GM19240 (cell line): ENCODE results near the gene ECT2L.

Source experiments
- DNase-seq: peaks from one replicate; pipeline ENCODE4 v3.0.0; 2011; ENCODE audit warnings: low spot score; ENCODE audit not compliant: insufficient read length

The ECT2L gene

DNA sequence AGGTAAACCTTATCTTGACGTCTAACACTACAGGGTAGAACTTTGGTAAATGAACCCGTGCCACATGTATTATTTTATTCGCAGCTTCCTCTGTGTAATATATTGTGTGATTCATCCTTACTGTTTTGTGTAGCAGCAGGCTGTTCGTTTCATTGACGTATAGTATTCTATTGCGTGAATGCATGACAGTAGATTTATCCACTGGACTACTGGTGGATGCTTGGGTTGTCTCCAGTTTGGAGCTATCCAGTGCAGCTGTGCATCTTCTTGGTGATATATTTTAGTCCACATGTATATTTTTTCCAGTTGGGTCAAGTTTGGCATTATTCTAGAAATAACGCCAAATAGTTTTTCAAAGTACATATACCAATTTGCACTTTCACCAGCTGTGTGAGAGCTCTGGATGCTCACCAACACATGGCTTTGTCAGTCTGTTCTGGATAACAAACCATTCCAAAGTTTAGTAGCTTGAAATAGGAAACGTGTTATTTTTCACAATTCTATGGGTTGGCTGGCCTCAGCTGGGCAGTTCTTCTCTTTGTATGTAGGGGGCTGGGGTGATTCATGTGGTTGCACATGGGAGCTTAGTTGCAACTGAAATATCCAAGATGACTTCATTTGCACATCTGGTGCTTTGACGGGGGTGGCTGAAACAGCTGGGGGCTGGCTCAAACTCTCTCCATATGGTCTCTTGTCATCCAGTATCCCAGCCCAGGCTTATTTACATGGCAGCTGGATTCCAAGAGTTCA lies 9.3 kb downstream of the ECT2L start:
- no peak for DNase-seq

DNA sequence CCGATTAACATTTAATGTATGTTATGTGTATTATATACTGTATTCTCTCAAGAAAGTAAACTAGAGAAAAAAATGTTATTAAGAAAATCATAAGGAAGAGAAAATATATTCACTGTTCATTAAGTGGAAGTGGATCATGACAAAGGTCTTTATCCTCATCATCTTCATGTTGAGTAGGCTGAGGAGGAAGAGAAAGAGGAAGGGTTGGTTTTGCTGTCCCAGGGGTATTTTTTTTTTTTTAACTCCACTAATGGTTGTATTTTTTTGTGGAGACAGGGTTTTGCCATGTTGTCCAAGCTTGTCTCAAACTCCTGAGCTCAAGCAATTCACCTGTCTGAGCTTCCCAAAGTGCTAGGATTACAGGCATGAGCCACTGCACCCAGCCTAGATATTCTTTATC lies 11.0 kb downstream of the ECT2L start:
- no peak for DNase-seq

DNA sequence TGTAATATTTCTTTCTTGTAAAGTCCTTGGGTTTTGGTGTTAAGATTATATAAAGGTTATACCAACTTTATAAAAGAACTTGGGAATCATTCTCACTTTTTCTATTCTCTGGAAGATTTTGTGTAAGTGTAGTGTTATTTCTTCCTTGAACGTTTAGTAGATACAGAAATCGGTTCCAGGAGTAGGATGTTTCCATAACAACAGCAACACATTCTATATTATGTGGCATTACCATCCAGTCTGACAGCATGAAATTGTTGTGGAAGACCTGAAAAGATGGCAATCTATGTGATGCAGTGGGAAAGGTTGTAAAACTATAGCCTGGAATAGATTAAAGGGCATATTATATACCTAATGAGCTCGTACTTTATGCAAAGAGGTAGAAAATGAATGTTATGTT lies 13.8 kb downstream of the ECT2L start:
- no peak for DNase-seq

DNA sequence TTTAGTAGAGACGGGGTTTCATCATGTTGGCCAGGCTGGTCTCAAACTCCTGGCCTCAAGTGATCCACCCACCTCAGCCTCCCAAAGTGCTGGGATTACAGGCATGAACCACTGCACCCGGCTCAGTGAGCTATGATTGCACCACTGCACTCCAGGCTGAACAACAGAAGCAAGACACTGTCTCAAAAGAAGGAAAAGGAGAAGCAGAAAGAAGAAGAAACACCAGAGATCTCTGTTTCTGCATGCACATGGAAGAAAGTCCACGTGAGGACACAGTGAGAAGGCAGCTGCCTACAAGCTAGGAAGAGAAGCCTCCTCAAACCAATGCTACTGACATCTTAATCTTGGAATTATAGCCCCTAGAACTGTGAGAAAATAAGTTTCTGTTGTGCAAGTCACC lies 16.0 kb downstream of the ECT2L start:
- DNase-seq, result no peak

DNA sequence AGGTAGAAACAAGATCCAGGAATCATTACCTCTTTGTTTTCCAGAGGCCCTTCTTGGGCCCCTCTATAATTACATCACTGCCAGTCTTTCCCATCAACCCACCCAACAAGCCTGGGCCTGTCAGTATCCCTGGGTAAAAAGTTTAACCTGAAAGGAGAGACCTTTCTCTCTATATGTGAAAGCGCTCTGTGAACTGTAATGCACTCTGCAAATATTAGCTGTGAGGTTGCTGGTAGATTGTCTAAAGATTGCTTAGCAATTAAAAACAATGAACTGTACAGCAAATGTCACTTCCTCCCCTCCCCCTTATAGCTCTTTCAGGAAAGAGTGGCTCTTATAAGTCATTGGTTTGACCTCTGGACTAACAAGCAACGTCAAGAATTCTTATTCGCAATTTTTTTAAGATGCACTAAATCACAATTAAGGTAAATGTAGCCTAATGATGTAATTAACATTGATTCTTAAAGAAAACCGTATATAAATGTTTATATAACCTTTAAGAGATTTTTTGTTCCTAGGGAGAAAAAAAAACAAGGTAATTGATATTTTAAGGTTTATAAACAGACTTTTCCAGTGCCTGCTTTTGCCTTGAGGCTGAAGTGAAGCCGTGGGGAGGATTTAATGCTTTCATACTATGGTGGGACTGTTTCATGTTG lies 18.4 kb downstream of the ECT2L start:
- no peak for DNase-seq

DNA sequence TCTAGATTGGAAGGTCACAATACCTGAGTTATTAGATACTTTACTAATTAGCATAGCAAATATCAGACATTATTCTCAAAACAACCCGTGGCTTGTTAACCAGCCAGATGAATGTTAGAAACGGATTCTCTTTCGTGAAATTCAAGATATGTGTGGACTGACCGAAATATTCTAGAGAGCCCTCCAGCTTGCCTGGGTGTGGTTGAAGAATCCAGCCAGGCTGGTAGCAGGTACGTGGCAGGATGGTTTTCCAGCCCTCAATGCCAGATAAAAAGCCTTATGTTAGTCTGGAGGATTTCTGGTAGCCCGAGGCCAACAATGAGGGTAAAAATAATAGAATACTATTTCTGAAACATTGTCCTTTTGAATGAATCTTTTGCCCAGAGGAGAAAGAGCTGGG lies 19.3 kb downstream of the ECT2L start:
- no peak for DNase-seq

DNA sequence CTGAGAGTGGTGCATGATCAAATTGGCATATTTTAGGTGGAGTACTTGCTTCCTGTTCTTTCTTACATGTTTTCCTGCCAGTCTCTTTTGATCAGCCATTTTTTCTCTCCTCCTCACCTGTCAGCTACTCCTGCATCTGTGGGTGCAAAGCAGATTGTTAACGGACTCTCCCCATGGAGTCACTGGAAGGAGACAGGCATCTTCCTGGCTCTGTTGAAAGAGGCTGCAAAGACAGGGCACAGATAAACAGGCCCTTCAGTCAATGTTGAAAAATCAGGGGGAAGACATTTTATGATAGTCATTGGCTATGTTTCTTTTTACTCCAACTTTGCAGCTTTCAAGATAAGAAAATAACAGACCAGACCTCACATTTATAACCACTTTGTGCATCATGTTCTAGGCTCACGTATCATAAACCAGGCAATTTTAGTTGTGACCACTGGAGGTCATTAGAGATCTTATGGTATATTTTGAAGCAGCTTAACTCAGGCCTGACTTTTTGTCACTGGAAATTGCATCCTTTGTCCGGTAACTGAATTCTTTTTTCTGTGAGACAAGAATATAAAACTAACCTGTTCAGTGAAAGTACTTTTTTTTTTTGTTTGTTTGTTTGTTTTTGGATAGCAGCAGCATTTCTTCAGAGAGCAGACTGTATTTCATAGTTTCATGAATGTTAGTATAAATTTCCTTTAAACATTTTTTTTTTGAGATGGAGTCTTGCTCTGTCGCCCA lies 20.1 kb downstream of the ECT2L start:
- no peak for DNase-seq

DNA sequence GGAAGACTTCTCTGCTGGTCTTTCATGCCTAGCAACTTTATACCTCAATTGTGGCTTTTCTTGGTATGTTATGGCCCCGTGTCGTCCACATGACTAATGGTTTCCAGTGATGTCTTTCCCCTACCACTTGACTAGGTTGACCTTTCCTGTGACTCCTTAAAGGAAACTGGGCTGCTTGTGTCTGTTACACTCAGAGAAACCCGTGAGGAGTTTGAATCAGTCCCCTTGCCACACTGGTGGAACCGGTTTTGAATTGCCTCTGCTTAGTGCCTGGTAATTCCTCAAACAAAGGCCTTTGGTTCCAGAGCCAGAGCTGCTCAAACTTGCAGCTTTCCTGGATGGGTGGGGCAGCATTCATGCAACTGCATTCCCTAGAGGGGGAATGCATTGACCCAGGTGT lies 21.9 kb downstream of the ECT2L start:
- no peak for DNase-seq

DNA sequence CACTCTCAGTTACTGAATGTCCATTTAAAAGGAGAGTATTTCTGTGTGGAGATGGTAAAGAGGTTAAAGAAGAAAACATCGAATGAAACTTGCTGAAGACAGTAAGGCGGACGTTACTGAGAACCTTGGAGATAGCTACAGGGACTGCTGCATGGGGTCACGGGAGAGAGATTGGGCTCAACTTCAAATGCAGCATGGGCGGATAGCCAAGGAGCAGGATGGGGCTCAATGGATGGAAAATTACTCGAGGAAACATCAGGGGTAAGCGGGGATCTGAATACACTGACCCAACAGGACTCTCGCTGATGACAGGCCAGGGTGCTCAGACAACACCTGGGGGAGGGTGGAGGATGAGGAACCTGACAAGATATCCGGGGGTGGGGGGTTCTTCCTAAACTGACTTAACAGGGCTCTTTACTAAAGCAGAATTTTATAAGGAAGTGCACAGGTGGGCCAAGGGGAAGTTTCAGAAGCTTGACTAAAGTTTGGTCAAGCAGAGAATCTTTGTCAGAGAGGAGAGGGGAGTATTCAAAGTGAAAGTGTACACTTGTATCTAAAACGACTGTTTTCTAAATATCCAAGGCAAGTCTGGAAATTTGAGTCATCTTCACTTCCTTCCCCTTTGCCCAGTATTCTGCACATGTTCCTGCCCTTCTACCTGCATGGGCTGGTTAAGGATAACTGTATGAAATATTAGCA lies 22.8 kb downstream of the ECT2L start:
- peak; percentile 34 for DNase-seq

DNA sequence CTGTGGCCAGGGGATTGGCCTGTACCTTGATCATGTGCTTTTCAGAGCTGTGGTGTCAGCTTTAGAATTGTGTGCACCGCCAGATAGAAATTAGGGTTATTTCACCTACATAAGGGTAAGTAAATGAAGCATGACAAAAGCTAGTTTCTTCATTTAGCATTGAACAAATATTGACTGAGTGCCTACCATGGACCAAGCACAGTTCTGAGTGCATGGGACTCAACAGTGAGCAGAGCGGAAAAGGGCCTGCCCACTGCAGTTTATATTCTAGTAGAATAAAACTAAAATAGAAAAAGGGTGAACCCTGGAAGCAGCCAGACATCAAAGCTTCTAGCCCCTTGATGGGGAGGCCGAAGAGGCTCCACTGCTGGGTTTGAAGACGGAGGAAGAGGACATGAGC lies 25.6 kb downstream of the ECT2L start:
- DNase-seq, result no peak

DNA sequence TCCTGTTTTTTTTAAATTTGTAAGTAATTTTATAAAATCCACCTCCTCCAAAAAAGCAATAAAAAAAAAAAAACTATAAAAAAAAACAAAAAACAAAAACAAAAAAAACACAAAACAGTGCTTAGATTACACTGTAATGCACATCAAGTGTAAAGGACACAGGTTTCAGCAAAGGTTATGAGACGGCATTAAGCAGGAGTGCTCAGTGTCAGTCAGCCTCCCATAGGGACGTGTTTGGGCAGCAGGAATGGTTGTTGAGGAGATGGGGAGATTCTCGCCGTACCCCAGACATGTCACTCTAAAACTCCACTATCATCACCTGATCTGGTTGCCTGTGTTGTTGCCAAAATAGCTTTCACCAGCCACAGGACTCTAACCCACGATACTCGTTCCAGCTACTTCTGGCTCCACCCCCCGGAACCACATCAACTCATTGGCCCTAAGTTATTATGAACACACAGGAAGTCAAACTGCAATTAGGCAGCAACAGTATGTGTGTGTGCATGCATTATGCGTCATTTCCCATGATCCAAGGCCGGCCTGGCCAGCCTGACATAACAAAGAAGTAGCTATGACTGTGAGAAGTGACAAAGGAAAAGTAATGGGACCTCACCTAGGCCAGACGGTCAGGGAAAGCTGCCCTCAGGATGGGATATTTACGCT lies 28.7 kb downstream of the ECT2L start:
- no peak for DNase-seq

DNA sequence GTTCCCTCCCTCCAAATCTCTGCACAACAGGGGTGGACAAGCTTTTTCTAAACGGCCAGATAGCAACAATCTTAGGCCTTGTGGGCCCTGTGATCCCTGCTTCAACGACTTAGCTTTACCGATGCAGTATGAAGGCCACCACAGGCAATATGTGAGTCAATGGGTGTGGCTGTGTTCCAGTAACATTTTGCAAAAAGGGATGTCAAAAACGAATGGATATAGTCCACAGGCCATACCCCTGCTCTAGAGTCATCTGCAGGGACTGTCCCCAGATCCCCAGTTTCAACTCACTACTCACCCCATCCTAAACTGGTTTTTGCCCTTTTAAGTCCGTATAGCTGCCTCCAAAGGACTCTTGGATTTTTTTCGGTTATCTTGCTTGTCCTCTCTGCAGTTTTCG lies 34.4 kb downstream of the ECT2L start:
- DNase-seq, result no peak

DNA sequence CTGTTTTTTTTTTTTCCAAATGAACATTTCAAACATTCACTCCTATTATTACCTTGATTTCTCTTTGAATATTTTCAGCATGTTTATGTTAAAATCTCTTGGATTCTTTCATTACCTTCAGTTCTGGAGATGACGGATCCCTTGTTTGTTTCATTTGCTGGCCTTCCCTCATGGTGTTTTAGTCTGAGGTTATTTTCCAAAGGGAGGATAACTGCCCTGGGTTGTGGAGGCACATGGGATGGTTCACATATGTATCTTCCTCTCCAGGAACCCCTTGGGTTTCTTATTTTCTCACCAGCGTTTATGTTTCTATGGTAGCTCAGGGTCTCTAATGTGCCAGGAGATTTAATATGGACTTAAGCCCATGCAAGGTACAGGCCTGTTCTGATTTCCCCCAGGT lies 36.3 kb downstream of the ECT2L start:
- no peak for DNase-seq

DNA sequence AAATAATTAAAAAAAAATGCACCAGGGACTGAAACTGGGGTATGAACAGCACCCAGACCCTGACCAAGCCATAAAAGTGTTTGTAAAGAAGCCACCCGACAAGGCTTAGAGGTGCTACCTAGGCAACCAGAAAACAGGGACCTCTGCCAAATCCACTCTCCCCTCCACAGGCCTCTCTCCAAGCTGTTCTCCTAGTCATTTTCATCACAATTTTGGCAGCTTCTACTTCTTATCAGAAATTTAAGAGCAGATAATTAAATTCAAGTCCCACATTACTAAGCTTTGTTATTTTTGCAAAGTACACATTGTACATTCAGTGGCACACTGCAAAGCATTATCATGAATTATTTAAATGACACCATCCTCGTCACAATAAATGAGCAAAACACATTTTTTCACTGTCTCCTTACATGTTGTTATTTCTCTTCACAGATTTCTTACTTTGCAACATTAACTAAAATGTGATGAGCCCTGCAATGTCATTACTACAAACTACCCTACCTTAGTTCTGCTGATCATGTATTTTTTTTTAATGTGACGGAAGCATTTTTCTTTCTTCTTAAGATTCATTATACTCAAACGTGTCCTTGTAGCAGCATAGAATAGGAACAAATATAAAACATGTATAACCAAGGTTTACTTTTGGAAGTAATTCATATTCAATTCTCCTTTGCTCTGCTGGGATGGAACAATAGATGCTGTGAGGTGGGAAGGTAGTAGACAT lies 38.1 kb downstream of the ECT2L start:
- DNase-seq, result no peak

DNA sequence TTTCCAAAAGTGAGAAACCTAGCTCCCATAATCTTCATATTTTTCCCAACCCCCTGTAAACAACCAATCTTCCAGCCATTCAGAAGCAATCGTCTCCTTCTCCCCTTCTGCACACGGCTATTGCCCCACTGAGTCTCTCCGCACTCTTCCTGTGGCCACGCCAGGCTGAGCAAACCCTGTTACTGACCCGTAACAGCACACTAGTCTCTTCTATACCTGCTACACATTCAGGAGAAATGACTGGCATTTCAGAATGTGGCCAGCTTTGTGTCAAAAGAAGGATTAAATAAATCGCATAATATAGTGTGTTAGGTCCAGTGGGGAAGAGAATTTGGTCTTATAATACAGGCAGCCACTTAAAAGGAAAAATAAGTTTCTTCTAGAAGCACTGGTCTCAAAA lies 41.4 kb downstream of the ECT2L start:
- DNase-seq, result no peak

DNA sequence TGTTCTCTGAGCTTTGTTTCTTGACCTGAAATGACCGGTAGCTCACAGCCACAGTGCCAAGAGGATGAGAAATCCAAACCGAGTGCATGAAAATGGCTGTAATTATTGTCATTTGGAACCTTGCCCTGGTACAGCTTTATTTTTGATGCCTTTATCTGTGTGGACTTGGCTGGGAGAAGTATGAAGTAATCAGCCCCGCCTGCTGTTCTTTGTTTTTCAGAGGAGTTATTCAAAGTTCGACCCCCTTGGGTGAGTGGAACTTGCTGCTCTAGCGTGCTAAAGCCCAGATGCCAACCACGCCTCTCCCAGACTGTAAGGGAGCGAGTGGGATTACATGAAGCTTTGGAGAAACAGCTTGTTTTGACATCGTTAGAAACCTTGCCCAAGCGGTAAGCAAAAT lies 48.3 kb downstream of the ECT2L start:
- no peak for DNase-seq

DNA sequence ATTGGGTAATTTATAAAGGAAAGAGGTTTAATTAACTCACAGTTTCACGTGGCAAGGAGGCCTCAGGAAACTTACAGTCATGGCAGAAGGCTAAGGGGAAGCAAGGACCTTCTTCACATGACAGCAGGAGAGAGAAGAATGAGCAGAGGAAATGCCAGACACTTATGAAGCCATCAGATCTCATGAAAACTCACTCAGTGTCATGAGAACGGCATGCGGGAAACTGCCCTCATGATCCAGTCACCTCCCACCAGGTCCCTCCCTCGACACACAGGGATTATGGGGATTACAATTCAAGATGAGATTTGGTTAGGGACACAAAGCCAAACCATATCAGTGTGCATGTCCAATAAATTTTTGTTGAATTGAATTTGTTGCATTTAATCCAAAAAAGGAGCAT lies 52.0 kb downstream of the ECT2L start:
- no peak for DNase-seq

DNA sequence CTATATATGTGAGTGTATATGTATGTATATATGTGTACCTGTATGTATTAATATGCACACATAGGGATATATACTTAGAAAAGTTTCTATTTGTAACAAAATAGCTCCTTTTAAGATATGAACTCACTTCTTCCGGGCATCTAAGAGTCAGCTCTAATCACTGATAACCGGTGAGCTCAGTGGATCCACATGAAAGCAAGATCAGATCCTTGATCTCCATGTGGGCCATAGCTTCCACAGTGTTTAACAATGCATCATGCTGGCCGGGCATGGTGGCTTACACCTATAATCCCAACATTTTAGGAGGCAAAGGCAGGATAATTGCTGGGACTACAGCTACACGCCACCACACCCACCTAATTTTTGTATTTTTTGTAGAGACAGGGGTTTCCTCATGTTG lies 52.6 kb downstream of the ECT2L start:
- DNase-seq, result no peak

DNA sequence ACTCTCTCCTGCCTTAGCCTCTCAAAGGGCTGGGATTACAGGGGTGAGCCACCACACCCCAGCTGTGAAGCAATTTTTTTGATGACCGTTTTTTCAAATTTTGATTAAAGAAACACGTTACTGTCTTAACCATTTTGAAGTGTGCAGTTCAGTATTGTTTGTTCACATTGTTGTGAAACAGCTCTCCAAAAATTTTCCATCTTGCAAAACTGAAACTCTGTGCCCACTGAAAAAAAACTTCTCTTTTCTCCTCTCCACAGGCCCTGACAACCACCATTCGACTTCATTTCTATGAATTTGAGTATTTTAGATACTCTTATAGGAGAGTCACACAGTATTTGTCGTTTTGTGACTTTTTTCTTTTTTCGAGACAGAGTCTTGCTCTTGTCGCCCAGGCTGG lies 53.9 kb downstream of the ECT2L start:
- DNase-seq, result no peak

DNA sequence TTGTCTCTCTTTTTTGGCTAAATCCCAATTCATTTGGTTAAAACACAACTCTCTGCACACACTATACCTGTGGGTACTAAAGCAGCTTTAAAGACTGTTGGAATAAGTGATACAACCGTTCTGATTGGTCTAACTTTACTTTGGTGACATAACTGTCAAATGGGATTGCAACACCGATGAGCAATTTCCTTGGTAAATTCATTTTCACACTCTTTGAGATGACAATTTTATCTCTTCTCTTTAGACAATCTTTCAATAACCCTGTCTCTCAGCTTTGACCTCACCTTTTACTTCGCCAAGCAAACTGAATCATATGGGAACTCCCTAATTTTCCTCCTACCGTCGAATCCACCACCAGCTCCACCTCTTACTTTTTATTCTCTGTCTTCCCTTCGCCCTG lies 60.8 kb downstream of the ECT2L start:
- DNase-seq, result no peak

DNA sequence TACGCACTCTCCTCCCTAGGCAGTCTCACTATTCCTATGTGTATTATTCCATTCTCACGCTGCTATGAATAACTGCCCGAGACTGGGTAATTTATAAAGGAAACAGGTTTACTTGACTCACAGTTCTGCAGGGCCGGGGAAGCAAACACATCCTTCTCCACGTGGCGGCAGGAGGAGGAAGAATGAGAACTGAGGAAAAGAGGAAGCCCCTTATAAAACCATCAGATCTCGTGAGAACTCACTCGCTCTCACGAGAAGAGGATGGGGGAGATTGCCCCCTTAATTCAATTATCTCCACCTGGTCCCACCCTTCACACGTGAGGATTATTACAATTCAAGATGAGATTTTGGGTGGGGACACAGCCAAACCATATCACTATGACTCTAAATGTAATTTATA lies 61.9 kb downstream of the ECT2L start:
- DNase-seq, result no peak
